K562 (cell line): ENCODE measurements around the gene ZNF692. TPM values are rescaled to one million over a fixed set of nuclear protein-coding genes. Genes with fewer than 3 reads are reported as not detected.

ENCODE experiments used
- ARHGAP35 ChIP-seq: fragments of 450-650 bp; IDR thresholded peaks from 2 replicates; pipeline ENCODE4 v1.6.1; 2018; ENCODE audit not compliant: partially characterized antibody
- ARID1B ChIP-seq: fragments of 450-650 bp; IDR thresholded peaks from 2 replicates; pipeline ENCODE4 v1.6.1; 2016; ENCODE audit warnings: antibody characterized with exemption, mild to moderate bottlenecking, inconsistent platforms
- ATF3 ChIP-seq, 2 experiments: fragments of 450-650 bp in 1 of 2; sonication (generic) in 1 of 2; formaldehyde crosslinking in 1 of 2; IDR thresholded peaks in 1 of 2; conservative IDR thresholded peaks in 1 of 2; 2 replicates each; pipeline versions ENCODE4 v1.6.1 to v1.8.1; 2016 to 2023; ENCODE audit warnings: mild to moderate bottlenecking in 2 of 2, moderate library complexity in 2 of 2, inconsistent platforms in 1 of 2, missing genetic modification reagents in 1 of 2
- ELF4 ChIP-seq: fragments of 450-650 bp; formaldehyde crosslinking; IDR thresholded peaks from 2 replicates; pipeline ENCODE4 v1.4.0; 2022; ENCODE audit warnings: missing genetic modification characterization
- FOXK1 ChIP-seq: sonication (generic); formaldehyde crosslinking; IDR thresholded peaks from 2 replicates; pipeline ENCODE4 v1.8.0; 2022; ENCODE audit warnings: missing genetic modification reagents, mild to moderate bottlenecking, borderline replicate concordance
- HDGF ChIP-seq: fragments of 450-650 bp; IDR thresholded peaks from 2 replicates; pipeline ENCODE4 v1.6.1; 2016
- MLLT1 ChIP-seq, 2 experiments: fragments of 450-650 bp; IDR thresholded peaks; 2 replicates each; pipeline ENCODE4 v1.6.1; 2016
- MTA1 ChIP-seq: fragments of 450-650 bp; IDR thresholded peaks from 2 replicates; pipeline ENCODE4 v1.6.1; 2017; ENCODE audit warnings: borderline replicate concordance
- NBN ChIP-seq: fragments of 450-650 bp; IDR thresholded peaks from 2 replicates; pipeline ENCODE4 v1.6.1; 2016; ENCODE audit warnings: low read depth, mild to moderate bottlenecking
- OTX1 ChIP-seq: fragments of 450-650 bp; formaldehyde crosslinking; IDR thresholded peaks from 2 replicates; pipeline ENCODE4 v1.4.0; 2022; ENCODE audit warnings: mild to moderate bottlenecking
- SMARCE1 ChIP-seq: fragments of 450-650 bp; IDR thresholded peaks from 2 replicates; pipeline ENCODE4 v1.7.1; 2016; ENCODE audit warnings: mild to moderate bottlenecking
- SOX6 ChIP-seq: fragments of 450-650 bp; IDR thresholded peaks from 2 replicates; pipeline ENCODE4 v1.6.1; 2014; ENCODE audit warnings: mild to moderate bottlenecking
- STAT6 ChIP-seq: sonication (generic); formaldehyde crosslinking; IDR thresholded peaks from 2 replicates; pipeline ENCODE4 v1.8.1; 2023; ENCODE audit warnings: mild to moderate bottlenecking, missing genetic modification reagents
- THRAP3 ChIP-seq: fragments of 450-650 bp; IDR thresholded peaks from 2 replicates; pipeline ENCODE4 v1.6.1; 2016; ENCODE audit warnings: mild to moderate bottlenecking, inconsistent platforms, borderline replicate concordance
- THRB ChIP-seq: fragments of 450-650 bp; formaldehyde crosslinking; conservative IDR thresholded peaks from 2 replicates; pipeline ENCODE4 v1.4.0; 2022; ENCODE audit warnings: mild to moderate bottlenecking, missing genetic modification characterization
- TRIM24 ChIP-seq, 2 experiments: fragments of 450-650 bp; IDR thresholded peaks; 2 replicates each; pipeline ENCODE4 v1.6.1; 2016
- ZFP91 ChIP-seq: sonication (generic); formaldehyde crosslinking; IDR thresholded peaks from 2 replicates; pipeline ENCODE4 v1.8.0; 2022; ENCODE audit warnings: mild to moderate bottlenecking, missing genetic modification reagents
- polyA plus RNA-seq, 8 experiments: library from polyadenylated mRNA; depleted of rRNA in 4 of 8; stranded (reverse) in 5 of 8; unstranded in 3 of 8; fragments of >200 nt; fragmentation: Nextera tagmentation in 2 of 8; fragmentation: Illumina TruSeq in 1 of 8; extraction: Ambion mirVana in 2 of 8; extraction: Trizol in 1 of 8; gene quantifications; 2 replicates each; pipeline versions ENCODE4 v1.2.1 to v1.2.3, GENCODE V29; 2011 to 2014; ENCODE audit warnings: inconsistent platforms in 1 of 8, missing spikeins in 1 of 8
- total RNA-seq, 7 experiments: library from RNA; depleted of rRNA in 6 of 7; stranded (reverse); fragments of >200 nt in 6 of 7; fragmentation: Illumina TruSeq in 2 of 7; extraction: Trizol in 2 of 7; gene quantifications; 2 replicates each; pipeline versions ENCODE4 v1.2.1 to v1.2.3, GENCODE V29; 2011 to 2021; ENCODE audit warnings: low replicate concordance in 1 of 7

The ZNF692 gene
- total and polyA plus RNA-seq, 9 of the 15 experiments (the other 6 are each of a cell fraction or from before 2014, with no cell fraction given) = 8.4 to 143 (median 55.9) TPM

DNA sequence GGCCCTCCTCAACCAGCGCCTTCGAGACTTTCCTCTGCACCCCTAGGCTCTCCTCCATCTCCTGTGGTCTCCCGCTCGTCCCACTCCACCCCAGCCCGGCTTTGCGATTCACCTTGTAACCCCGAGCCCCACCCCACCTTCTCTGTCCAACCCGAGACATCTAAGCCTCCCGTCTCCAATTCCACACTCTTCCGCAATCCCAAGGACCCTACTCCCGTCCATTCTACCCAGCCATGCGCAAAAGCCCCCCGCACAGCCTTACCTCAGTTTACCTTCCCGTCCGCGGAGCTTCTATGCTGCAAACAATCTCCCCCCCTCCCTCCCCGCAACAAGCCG lies 33.3 kb downstream of the ZNF692 start (continued):
- TF ChIP-seq SMARCE1 = peak; percentile 63; the same call in 1 of the 2 replicates
- no peak for TF ChIP-seq FOXK1
- peak; percentile 94 for TF ChIP-seq HDGF
- TF ChIP-seq ZFP91 (CRISPR knock-in tag) = no peak
- TF ChIP-seq THRAP3 = peak; percentile 57; the same call in 1 of the 2 replicates
- TF ChIP-seq MLLT1 (IDR thresholded peaks at IDR 0.05) = peak in 1 of 2 experiments; percentile 82; a peak in 3 of 4 replicates
- TF ChIP-seq ELF4 (CRISPR knock-in tag) = peak; percentile 80
- peak; percentile 6 for TF ChIP-seq ARHGAP35
- peak; percentile 57; the same call in 1 of the 2 replicates for TF ChIP-seq ARID1B
- peak in 1 of 2 experiments; percentile 8; a peak in 1 of 4 replicates for TF ChIP-seq TRIM24 (IDR thresholded peaks at IDR 0.05)
- 0 out of 2 replicates have a peak, but pooled peaks have one; percentile 25 for TF ChIP-seq NBN
- no peak for TF ChIP-seq SOX6
- 0 out of 2 replicates have a peak, but pooled peaks have one; percentile 12 for TF ChIP-seq ATF3 (IDR thresholded peaks at IDR 0.05)
- no peak for TF ChIP-seq ATF3 (CRISPR knock-in tag; conservative IDR thresholded peaks at IDR 0.05)
- TF ChIP-seq THRB (CRISPR knock-in tag) = peak; percentile 85
- TF ChIP-seq MTA1 = 0 out of 2 replicates have a peak, but pooled peaks have one; percentile 17
- peak; percentile 83; the same call in 1 of the 2 replicates for TF ChIP-seq OTX1 (CRISPR knock-in tag)
- no peak for TF ChIP-seq STAT6 (CRISPR knock-in tag)
- TF ChIP-seq, all 486 proteins: peak for 42
